GM18861 (cell line): Measurements from ENCODE around the gene ANAPC7.
"Not testable (repeated sequence)": the region's sequence is repeated elsewhere in the genome, so short reads cannot be mapped to it uniquely, and the experiment has no call there.

Experiments used
- ATAC-seq: cut with Tn5 transposase; IDR thresholded peaks from one replicate; pipeline ENCODE4 v1.9.1; 2021; ENCODE audit not compliant: unreplicated experiment

ANAPC7 gene

DNA sequence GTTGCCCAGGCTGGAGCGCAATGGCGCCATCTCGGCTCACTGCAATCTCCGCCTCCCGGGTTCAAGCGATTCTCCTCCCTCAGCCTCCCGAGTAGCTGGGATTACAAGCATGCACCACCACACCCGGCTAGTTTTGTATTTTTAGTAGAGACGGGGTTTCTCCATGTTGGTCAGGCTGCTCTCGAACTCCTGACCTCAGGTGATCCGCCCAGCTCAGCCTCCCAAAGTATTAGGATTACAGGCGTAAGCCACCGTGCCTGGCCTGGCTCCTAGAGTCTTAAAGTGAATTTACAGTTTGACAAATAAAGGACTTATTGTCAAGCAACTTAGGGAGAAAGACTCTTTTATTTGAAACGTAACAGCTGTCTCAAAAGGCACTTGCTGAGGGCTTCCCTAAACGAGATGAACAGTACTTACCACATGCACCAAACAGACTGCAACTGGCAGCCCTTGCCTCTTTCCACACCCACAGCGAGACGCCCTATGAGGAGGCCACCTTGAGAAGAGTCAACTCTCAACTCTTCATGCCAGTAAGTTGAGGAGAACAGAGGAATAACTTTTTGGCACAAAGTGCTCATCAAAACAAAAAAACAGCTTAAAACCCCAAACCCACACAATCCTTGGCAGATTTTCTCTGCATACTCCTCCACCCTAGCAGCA is 25.2 kb downstream of the ANAPC7 start:
- not testable (repeated sequence) for ATAC-seq

DNA sequence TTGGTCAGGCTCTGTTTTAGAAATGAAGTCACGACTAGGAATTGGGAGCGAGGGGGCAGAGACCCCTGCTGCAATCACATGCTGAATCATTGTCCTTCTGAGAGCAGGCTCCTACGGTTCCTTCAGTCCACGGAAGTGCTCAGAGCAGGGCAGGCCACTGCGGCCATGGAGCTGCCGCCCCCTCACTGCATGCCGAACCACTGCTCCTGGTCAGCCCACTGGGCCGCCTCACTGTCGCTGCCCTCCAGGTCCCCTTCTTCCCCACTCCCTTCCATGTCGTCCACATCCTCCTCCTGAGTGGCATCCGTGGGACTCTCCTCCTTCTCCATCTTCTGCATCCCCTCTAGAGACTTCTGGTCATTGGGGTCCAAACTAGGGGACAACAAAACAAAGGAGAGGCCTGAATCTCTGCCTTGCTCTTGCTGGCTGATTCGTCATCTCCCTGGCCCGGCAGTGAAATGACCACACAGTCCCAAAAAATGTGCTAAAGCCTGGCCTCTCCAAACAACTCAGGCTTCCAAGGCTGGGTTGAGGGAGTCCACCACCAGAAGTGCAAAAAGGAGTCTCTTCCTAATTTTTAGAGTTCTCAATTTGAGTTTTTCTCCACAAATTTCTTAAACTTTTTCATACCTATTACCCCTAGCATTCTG is 29.4 kb downstream of the ANAPC7 start:
- ATAC-seq: no peak

- ATAC-seq: no peak
Observed at GRCh38 chr12:110373425-110373824, 30.1 kb downstream of the ANAPC7 start.

- no peak for ATAC-seq
Observed at GRCh38 chr12:110373025-110373424, 30.5 kb downstream of the ANAPC7 start.

GRCh38 chr12:110372056-110372425 is 31.5 kb downstream of the ANAPC7 start:
- ATAC-seq: no peak

DNA sequence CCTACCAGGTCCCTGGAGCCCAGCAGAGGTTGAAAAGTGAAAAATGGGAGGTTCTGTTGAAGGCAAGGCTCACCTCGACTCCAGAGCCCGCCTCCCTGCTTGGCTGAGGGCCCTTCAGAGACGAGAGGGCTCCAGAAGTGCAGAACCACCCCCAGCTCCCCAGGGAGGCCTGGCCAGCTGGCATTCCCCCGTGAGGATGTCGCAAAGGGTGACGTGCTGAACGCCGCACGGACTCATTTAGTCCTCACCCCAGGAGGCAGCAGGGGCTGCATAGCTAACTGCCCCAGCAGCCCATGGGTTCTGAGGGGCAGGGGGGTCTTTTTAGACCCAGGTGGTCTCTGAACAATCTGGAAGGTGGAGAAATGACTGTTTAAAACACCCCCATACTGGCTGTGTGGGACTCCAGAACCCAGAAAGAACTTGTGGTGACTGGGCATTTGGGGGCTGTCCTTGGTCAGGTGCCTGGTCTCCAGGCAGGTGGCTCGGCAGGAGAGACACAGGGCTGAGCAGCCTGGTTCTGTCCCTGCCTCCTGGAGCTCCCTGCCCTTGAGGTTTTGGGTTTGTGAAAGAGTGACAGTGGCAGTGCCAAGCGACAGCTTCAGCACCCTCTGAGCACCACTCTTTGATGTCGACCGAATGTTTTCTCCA is 32.0 kb downstream of the ANAPC7 start:
- peak; percentile 72 for ATAC-seq

- ATAC-seq: no peak
Observed at GRCh38 chr12:110370732-110371231, 32.7 kb downstream of the ANAPC7 start.

DNA sequence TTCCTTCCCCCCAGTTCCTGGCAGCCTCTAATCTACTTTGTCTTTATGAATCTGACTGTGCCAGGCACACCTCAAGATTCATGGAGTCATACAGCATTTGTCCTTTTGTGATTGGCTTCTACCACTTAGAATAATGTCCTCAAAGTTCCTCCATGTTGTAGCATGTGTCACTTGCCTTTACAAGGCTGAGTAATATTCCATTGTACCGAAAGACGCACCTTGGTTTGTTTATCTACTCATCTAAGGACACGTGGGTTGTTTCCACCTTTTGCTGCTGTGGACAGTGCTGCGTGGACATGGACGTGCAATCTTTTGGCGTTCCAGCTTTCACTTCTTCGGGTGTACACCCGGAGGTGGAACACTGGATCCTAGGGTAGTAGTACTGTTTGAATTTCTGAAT is 33.5 kb downstream of the ANAPC7 start:
- no peak for ATAC-seq

GRCh38 chr12:110367181-110367864 is 36.2 kb downstream of the ANAPC7 start:
- ATAC-seq: no peak

- ATAC-seq: no peak
Observed at GRCh38 chr12:110366321-110367142, 37.0 kb downstream of the ANAPC7 start.

GRCh38 chr12:110365489-110366320 is 37.8 kb downstream of the ANAPC7 start:
- ATAC-seq: no peak

DNA sequence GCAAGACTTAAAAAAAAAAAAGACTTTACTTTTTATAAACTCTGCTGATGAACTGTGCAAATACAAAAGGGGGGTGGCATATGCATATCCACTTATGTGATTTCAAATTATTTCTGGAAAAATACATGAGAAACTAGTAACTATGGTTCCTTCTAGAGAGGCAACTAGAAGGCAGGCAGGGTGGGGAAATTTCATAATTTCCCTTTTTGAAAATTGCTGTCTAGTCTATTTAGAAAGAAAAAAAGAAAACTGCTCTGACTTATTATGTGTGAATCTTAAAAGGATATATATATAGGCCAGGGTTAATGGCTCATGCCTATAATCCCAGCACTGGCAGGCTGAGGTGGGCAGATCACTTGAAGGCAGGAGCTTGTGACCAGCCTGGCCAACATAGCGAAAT is 42.3 kb downstream of the ANAPC7 start:
- no peak for ATAC-seq

GRCh38 chr12:110358384-110359097 is 45.0 kb downstream of the ANAPC7 start:
- ATAC-seq: not testable (repeated sequence)

- no peak for ATAC-seq
Observed at GRCh38 chr12:110355073-110355472, 48.4 kb downstream of the ANAPC7 start.

GRCh38 chr12:110354172-110354780 is 49.2 kb downstream of the ANAPC7 start:
- no peak for ATAC-seq

- no peak for ATAC-seq
Observed at GRCh38 chr12:110353211-110353965, 50.1 kb downstream of the ANAPC7 start.

DNA sequence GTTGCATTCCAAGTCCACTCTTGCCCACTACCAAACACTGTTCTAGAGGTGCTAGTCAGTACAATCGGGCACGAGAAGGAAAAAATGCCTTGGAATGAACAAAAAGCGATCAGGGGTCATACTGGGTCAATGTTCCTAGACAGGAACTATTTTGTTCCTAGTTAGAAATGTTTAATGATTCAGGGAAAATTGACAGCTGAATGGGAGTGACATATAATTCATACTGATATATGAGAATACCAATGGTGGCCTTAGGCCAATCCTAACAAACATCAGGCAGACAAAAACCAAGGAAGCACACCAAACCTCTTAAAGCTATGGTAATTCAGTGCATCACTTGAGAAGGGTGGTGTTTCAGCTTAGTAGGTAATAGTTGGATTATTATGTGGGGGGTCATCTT is 51.1 kb downstream of the ANAPC7 start:
- ATAC-seq: no peak

- no peak for ATAC-seq
Observed at GRCh38 chr12:110351119-110351518, 52.4 kb downstream of the ANAPC7 start.
